HG02970 (cell line): ENCODE data around the gene ZBTB24.
"Not testable (repeated sequence)": the region's sequence is repeated elsewhere in the genome, so short reads cannot be mapped to it uniquely, and the experiment has no call there.

Source experiments
- ATAC-seq: cut with Tn5 transposase; IDR thresholded peaks from one replicate; pipeline ENCODE4 v1.9.1; 2021; ENCODE audit warnings: mild to moderate bottlenecking, moderate library complexity, moderate number of reproducible peaks; ENCODE audit not compliant: unreplicated experiment, low FRiP score

Gene ZBTB24

GRCh38 chr6:109473120-109473519 lies 9.9 kb downstream of the ZBTB24 start:
- ATAC-seq: no peak

- no peak for ATAC-seq
These were observed 10.7 kb downstream of the ZBTB24 start for GRCh38 chr6:109472132-109472995.

GRCh38 chr6:109471105-109471810 lies 11.8 kb downstream of the ZBTB24 start:
- ATAC-seq: no peak

- no peak for ATAC-seq
These were observed 13.3 kb downstream of the ZBTB24 start for GRCh38 chr6:109469591-109470189.

DNA sequence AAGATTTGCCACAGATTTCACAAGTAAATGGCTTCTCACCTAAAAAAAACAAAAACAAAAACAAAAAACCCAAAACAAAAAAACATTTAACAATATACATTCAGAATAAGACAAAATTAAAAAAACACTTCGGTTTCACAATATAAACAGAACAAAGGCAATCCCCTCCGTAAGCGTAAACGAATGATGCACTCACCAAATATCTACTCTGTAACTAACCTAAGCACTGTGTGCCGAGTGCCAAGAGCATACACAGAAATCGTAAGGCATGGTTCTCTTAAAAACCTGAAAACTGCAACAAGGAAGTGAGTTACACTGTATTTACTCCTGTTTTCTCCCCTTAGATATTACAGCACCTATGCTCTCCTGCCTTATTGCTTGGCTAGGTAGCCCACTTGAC lies 15.3 kb downstream of the ZBTB24 start:
- ATAC-seq: no peak

- ATAC-seq: no peak
These were observed 16.7 kb downstream of the ZBTB24 start for GRCh38 chr6:109466212-109466923.

DNA sequence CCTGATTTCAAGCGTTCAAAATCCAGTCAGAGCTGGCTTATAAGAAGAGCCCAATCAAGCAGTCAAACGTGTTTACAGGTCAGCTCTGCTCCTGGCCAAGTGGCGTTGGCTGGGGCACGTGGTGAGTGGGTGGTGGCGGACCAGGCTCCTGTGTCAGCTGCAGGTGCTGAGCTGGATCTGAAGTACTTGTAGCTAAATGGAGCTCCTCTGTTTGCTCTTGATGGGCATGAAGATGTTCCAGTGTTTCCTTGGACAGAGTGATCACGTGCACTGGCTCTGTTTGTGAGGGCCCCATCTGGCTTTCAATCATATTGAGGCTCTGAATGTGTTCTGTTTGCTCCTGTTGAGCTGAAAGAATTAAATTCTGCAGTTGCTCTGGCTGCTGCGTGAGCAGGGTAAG lies 17.2 kb downstream of the ZBTB24 start:
- ATAC-seq: no peak

- ATAC-seq: no peak
These were observed 21.1 kb downstream of the ZBTB24 start for GRCh38 chr6:109461733-109462526.

GRCh38 chr6:109461205-109461604 lies 21.8 kb downstream of the ZBTB24 start:
- not testable (repeated sequence) for ATAC-seq

DNA sequence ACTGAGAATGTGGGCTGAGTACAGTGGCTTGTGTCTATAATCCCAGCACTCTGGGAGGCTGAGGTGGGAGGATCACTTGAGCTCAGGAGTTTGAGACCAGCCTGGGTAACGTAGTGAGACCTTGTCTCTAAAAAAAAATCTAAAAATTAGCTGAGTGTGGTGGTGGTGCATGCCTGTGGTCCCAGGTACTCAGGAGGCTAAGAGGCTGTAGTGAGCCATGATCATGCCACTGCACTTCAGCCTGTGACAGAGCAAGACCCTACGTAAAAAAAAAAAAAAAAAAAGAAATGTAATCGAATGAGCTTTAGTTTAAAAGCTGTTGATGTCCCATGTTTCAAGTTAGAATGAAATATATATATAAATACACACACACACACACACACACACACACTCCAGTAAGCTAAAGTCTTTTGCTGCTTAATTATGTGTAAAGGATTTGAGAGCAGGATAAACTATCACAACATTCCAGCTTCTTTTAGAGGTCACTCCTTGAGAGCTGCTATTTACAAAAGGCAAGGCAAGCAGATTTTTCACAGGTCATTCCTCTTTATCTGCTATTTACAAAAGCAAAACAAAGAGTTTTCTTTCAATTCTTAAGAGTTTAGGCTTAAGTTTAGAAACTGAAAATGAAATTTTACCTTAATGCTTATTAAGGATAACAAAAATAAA lies 22.7 kb downstream of the ZBTB24 start:
- no peak for ATAC-seq

GRCh38 chr6:109458774-109459531 lies 24.1 kb downstream of the ZBTB24 start:
- ATAC-seq: no peak

- no peak for ATAC-seq
These were observed 25.4 kb downstream of the ZBTB24 start for GRCh38 chr6:109457562-109457996.

DNA sequence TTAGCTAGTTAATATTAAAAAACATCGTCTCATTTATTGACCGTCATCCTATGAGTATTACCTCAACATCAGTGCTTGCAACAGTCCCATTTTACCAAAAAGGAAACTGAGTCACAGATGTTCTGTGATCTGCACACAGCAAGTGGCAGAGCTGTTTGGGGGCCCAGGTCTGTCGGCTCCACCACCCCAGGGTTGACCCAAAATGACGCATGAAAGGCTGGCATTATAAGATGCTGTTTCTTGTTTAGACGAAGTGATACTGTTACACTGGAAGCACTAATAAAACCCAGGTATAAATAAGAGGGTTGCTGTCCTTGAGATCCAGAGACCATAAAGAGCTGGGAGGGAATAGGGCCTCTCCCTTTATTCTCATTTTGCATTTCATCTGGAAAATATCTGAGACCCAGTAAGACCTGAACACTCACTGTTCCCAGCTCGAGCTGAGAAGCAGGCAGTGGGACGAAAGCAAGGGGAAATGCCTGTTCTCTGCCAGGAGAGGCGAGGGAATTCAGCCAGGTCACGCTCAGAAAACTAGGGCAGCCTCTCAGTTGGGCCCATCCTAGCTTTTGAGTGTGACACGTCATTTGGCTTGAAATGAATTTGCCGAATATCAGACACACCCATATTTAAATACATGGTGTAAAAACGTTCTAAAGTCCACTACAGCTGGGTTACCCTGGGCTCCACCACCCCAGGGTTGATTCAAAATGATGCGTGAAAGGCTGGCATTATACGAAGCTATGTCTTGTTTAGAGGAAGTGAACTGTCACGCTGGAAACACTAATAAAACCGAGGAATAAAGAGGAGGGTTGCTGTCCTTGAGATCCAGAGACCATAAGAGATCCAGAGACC lies 26.1 kb downstream of the ZBTB24 start:
- no peak for ATAC-seq

DNA sequence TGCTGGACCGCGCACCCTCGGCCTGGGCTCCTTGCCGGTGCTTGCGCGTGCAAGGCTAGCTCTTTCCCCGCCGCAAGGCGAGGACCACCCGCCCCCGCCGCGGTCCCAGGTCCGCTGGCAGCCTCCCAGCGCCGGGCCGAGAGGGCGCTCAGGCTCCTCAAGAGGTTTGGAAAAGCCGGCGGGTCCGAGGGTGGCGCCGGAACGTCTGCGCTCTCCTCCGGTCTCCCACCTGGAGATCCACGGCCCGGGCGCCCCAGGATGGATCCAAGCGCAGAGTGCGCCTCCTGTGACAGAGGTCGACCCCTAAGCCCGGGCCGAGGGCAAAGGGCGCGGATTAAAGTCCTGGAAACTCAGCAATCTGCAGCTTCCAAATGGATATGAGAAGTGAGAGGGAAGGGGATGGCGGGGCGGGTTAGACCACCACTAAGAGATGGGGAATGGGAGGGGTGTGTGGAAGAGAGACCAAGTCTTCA lies 26.9 kb downstream of the ZBTB24 start:
- no peak for ATAC-seq

DNA sequence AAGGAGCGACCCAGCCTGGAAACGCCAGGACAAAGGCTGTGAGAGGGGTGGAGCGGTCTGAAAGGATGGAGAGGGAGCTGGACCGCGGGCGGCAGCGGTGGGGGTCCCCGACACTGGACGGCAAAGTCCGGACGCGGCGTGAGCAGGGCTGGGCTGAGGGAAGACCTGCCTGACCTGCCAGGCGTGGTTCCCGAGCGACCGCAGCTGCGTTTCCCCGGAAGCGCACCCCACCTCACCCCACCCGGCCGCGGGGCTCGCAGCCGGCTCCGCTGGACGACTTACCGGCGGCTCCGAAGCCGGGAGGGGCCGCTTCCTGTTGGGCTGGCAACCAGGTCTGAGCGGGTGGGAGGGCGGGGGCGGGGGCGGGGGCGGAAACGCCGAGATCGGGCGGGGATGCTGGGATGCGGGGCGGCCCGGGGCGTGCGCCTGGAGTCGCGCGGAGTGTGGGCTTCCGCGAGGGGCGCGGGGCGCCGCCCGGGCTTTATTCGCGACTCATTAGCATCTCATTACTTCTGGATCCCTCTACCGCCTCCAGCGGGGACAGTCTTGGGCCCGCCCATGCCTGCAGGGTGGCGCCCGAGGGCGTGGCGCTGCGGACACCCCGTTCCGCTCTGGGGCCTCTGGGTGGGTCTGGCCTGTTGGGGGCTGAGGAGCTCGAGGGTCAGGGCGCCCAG lies 27.4 kb downstream of the ZBTB24 start, which contains the start of gene MICAL1:
MICAL1 (minus strand) TSS at position 336 of the 674 bp plus-strand sequence. CDS start 1,576 bp downstream, outside the sequence.
- peak; percentile 65 for ATAC-seq

- ATAC-seq: peak; percentile 25
These were observed 28.3 kb downstream of the ZBTB24 start for GRCh38 chr6:109454496-109455436.
